GM19463 (cell line): ENCODE measurements around the gene EMC6.

Experiments
- ATAC-seq: cut with Tn5 transposase; IDR thresholded peaks from one replicate; pipeline ENCODE4 v1.9.1; 2021; ENCODE audit warnings: mild to moderate bottlenecking, moderate library complexity; ENCODE audit not compliant: unreplicated experiment

The EMC6 gene

GRCh38 chr17:3668279-3669084 lies at the start of gene EMC6, which contains the start of gene TAX1BP3:
Gene EMC6, plus strand, starts transcription at chr17:3668812. Its CDS starts 335 bp downstream, at chr17:3669147.
Gene TAX1BP3, minus strand, starts transcription at chr17:3668578. Its CDS starts 52 bp downstream, at chr17:3668526.
- peak; percentile 93 for ATAC-seq

- no peak for ATAC-seq
Measured at GRCh38 chr17:3621146-3621720, 47.4 kb upstream of the EMC6 start.

- ATAC-seq = no peak
Measured at GRCh38 chr17:3622977-3623594, 45.5 kb upstream of the EMC6 start.

- ATAC-seq = no peak
Measured at GRCh38 chr17:3626831-3627768, 41.5 kb upstream of the EMC6 start.

- no peak for ATAC-seq
Measured at GRCh38 chr17:3627769-3628167, 40.8 kb upstream of the EMC6 start.

- ATAC-seq = no peak
Measured at GRCh38 chr17:3630781-3631180, 37.8 kb upstream of the EMC6 start.

- ATAC-seq = no peak
Measured at GRCh38 chr17:3632287-3632686, 36.3 kb upstream of the EMC6 start.

GRCh38 chr17:3635474-3636153 lies 33.0 kb upstream of the EMC6 start:
- no peak for ATAC-seq

GRCh38 chr17:3636154-3636907 lies 32.3 kb upstream of the EMC6 start, which contains the start of the genes CTNS and SHPK:
Gene CTNS, plus strand, starts transcription at chr17:3636760. Its CDS starts 3,447 bp downstream, at chr17:3640207.
Gene SHPK, minus strand, starts transcription at chr17:3636250. Its CDS starts 31 bp downstream, at chr17:3636219.
- peak; percentile 94 for ATAC-seq

- ATAC-seq = no peak
Measured at GRCh38 chr17:3636908-3637373, 31.7 kb upstream of the EMC6 start.

- ATAC-seq = no peak
Measured at GRCh38 chr17:3639981-3640596, 28.5 kb upstream of the EMC6 start.

- ATAC-seq = no peak
Measured at GRCh38 chr17:3641014-3641413, 27.6 kb upstream of the EMC6 start.

- ATAC-seq = no peak
Measured at GRCh38 chr17:3641717-3642486, 26.7 kb upstream of the EMC6 start.

- no peak for ATAC-seq
Measured at GRCh38 chr17:3643889-3644349, 24.7 kb upstream of the EMC6 start.

GRCh38 chr17:3645310-3645709 lies 23.3 kb upstream of the EMC6 start:
- ATAC-seq = no peak

- no peak for ATAC-seq
Measured at GRCh38 chr17:3647251-3647650, 21.4 kb upstream of the EMC6 start.

- no peak for ATAC-seq
Measured at GRCh38 chr17:3647769-3648555, 20.6 kb upstream of the EMC6 start.
